ENCODE results near the gene LZTR1.
"Not testable (repeated sequence)": the region's sequence is repeated elsewhere in the genome, so short reads cannot be mapped to it uniquely, and the experiment has no call there.

The LZTR1 gene

GRCh38 chr22:20966883-20967696 lies 15.0 kb upstream of the LZTR1 start, which contains the start of gene AIFM3:
Gene AIFM3 (plus strand): TSS chr22:20967255. CDS start chr22:20967945, 690 bp downstream.
- no peak for DNase-seq

GRCh38 chr22:20967697-20968211 lies 14.3 kb upstream of the LZTR1 start:
- no peak for DNase-seq

- DNase-seq, result no peak
Measured at GRCh38 chr22:20968281-20968977, 13.7 kb upstream of the LZTR1 start.

GRCh38 chr22:20970939-20971657 lies 11.0 kb upstream of the LZTR1 start:
- no peak for DNase-seq

GRCh38 chr22:20972014-20972694 lies 9.9 kb upstream of the LZTR1 start:
- DNase-seq, result not testable (repeated sequence)

GRCh38 chr22:20972933-20973577 lies 9.0 kb upstream of the LZTR1 start:
- no peak for DNase-seq

GRCh38 chr22:20973634-20974286 lies 8.3 kb upstream of the LZTR1 start:
- DNase-seq, result no peak

- no peak for DNase-seq
Measured at GRCh38 chr22:20974336-20974955, 7.7 kb upstream of the LZTR1 start.

GRCh38 chr22:20975541-20976290 lies 6.4 kb upstream of the LZTR1 start:
- no peak for DNase-seq

GRCh38 chr22:20976291-20976877 lies 5.7 kb upstream of the LZTR1 start:
- no peak for DNase-seq

GRCh38 chr22:20977019-20977418 lies 5.1 kb upstream of the LZTR1 start:
- no peak for DNase-seq

- no peak for DNase-seq
Measured at GRCh38 chr22:20977516-20978170, 4.5 kb upstream of the LZTR1 start.

- DNase-seq, result no peak
Measured at GRCh38 chr22:20978419-20978818, 3.7 kb upstream of the LZTR1 start.

GRCh38 chr22:20979243-20979809 lies 2.8 kb upstream of the LZTR1 start:
- peak; percentile 61 for DNase-seq

GRCh38 chr22:20979940-20980453 lies 2.1 kb upstream of the LZTR1 start:
- DNase-seq, result no peak

GRCh38 chr22:20980523-20980922 lies 1.6 kb upstream of the LZTR1 start:
- no peak for DNase-seq

- DNase-seq, result no peak
Measured at GRCh38 chr22:20980938-20981722, 967 bp upstream of the LZTR1 start.

GRCh38 chr22:20982563-20982882 lies 426 bp downstream of the LZTR1 start:
- no peak for DNase-seq

Measured in central memory CD4-positive, alpha-beta T cell (primary cell).